ENCODE results near the gene CD9.

CD9 gene

DNA sequence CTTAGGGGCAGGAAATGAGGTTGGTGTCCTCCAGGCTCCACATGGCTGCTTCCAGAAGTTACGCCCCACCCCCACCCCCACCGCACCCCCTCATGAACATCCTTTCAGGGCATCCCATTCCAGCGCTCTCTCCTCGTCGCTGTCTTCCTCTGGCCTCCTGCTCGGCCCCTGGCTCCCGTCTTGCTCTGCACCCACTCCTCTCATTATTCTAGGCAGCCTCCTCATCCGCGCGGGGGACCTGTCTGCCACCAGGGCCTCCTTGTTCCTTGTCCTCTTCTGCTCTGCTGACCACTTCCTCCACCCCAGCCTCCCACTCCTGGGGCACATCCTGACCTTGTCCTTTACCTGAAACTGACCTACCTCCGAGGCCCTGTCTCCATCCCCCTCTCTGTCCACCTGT is 80.5 kb downstream of the CD9 start:
- peak in 2 of 10 donors; percentile 29 to 44 for DNase-seq
- intact Hi-C loops (cut with DNase I): no loop called here

DNA sequence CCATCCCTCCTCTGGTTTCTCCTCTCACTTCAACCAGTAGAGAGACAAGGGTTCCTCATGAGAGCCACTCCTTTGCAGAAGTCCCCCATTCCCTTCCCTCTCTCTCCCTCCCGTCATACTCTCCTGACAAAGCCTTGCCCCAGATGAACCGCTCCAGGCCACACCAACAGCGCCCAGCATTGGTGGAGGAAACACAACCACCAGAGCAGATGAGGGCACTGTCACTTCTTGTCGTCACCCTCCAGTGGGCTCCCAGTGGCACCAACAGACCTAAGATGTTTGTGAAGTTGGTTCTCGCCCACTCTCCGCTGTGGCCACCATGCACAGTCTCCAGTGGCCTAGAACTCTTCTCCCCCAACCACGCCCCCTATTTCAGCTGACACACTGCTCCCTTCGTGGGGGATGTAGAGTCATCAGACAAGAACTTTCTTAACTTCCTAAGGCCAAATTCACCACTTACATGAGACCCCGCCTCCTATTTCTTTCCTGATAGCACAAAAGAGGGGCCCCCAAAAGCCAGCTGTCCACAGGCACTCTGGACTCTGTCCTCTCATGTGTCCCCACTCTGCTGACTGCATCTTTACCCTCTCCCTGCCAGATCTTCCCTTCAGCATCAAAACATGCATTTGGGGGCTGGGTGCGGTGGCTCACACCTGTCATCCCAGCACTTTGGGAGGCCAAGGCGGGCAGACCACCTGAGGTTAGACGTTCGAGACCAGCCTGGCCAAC is 81.0 kb downstream of the CD9 start:
- intact Hi-C loops (cut with DNase I): no loop called here
- peak in 2 of 10 donors; percentile 63 to 64 for DNase-seq

GRCh38 chr12:6282453-6282840 is 82.2 kb downstream of the CD9 start:
- DNase-seq: peak in 1 of 10 donors; percentile 61
- intact Hi-C loops (cut with DNase I): no loop called here

- intact Hi-C loops (cut with DNase I): loop anchor here (2.0 kb wide), 1 partner anchor 221 kb away; no protein-coding TSS in a partner anchor
- DNase-seq: peak in 3 of 10 donors; percentile 21 to 70 (median 39)
Measured at GRCh38 chr12:6284273-6284672, 84.1 kb downstream of the CD9 start.

DNA sequence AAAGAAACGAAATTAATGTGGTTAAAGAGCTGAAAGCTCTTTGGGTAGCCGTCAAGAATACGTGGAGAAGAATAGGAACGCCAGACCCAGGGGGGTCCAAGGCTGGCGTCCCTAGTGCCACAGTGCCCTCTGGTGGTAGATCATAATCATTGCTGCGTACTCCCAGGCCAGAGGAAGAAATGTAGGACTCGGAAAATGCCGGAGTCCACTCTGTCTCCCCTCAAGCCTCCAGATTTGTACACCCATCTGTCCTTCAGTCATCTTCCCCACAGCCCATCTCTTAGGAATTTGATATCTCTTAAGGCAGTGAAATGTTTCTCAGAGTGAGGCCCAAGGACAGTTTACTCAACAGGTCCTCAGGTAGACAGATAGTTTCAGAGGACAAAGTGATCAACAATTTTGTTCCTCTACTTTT is 84.9 kb downstream of the CD9 start:
- intact Hi-C loops (cut with DNase I): loop anchor here (1.0 to 2.0 kb wide), 2 partner anchors 222 to 297 kb away; no protein-coding TSS in a partner anchor

DNA sequence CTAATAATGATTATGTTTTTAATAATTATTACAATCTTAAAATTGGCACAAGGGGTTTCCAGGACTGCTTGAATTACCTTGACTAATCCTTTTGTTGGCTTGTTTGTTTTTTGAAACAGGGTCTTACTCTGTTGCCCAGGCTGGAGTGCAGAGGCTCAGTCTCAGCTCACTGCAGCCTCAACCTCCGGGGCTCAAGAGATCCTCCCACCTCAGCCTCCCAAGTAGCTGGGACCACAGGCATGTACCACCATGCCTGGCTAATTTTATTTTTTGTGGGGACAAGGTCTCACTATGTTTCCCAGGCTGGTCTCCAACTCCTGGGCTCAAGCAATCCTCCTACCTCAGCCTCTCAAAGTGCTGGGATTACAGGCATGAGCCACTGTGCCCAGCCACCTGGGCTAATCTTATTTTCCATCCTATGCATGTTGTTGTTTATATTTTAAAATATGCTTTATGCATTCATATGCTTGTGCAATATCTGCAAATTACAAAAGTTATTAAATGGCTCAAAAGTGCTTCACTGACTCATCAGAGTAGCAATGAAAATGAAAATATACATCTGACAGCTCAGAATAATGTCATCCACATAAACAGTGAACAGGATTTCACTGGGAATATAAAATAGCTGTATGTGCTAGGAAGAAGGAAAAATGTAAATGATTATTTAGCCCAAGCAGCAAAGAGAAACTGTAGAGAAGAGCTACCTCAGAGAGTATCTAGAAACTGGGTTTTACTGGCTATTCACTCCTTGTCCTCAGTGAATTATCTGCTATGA is 85.5 kb downstream of the CD9 start:
- peak in 2 of 10 donors; percentile 3 to 11 for DNase-seq
- intact Hi-C loops (cut with DNase I): loop anchor here (1.0 to 2.0 kb wide), 2 partner anchors 223 to 297 kb away; no protein-coding TSS in a partner anchor

More for the DNA sequence above, 84.9 kb downstream of the CD9 start:
- peak in 8 of 10 donors; percentile 22 to 92 (median 64) for DNase-seq

Measured in posterior cingulate gyrus (tissue), 11 donors.